Ascending aorta (tissue), 2 donors: ENCODE measurements around the gene CD84. TPM values are rescaled to one million over a fixed set of nuclear protein-coding genes. Genes with fewer than 3 reads are reported as not detected.
A peak's percentile ranks its signal among the peaks of the same experiment; 100 is the strongest.

ENCODE experiments used
- DNase-seq, 2 donors: peaks; one replicate each; pipeline ENCODE4 v3.0.0-alpha.2; 2019; ENCODE audit warnings: low spot score in 2 of 2
- H3K27ac ChIP-seq, 2 donors: fragments of 200-600 bp; sonication (generic); one replicate each; pipeline ENCODE4 v1.5.1; 2016 to 2017; ENCODE audit warnings: mild to moderate bottlenecking in 1 of 2
- H3K27me3 ChIP-seq: fragments of 200-600 bp; sonication (generic); one replicate; pipeline ENCODE4 v1.5.1; 2017
- H3K36me3 ChIP-seq, 2 donors: fragments of 200-600 bp; sonication (generic); one replicate each; pipeline ENCODE4 v1.5.1; 2016
- H3K4me1 ChIP-seq, 2 donors: fragments of 200-600 bp; sonication (generic); one replicate each; pipeline ENCODE4 v1.5.1; 2016 to 2017; ENCODE audit warnings: mild to moderate bottlenecking in 1 of 2
- H3K4me3 ChIP-seq, 2 donors: fragments of 200-600 bp; sonication (generic); one replicate each; pipeline ENCODE4 v1.5.1; 2016 to 2017; ENCODE audit warnings: mild to moderate bottlenecking in 1 of 2
- H3K9me3 ChIP-seq, 2 donors: fragments of 200-600 bp; sonication (generic); one replicate each; pipeline ENCODE4 v1.5.1; 2016
- intact Hi-C: fragments of 100-400 bp; cut with DNase I; formaldehyde crosslinking; loops from one replicate; pipeline ENCODE4 v1.15.1; 2023
- total RNA-seq: library from RNA; depleted of rRNA; stranded (reverse); fragments of >200 nt; gene quantifications from one replicate; pipeline ENCODE4 v1.1.0, GENCODE V29; 2016
- TF ChIP-seq, protein P1 (sequence below), 3 experiments: fragments of 200-600 bp in 2 of 3; fragments of 450-650 bp in 1 of 3; sonication (generic) in 2 of 3; IDR thresholded peaks; one replicate each; pipeline ENCODE4 v1.5.1; 2016 to 2019; ENCODE audit warnings: antibody characterized with exemption in 3 of 3, mild to moderate bottlenecking in 1 of 3, moderate library complexity in 1 of 3

The CD84 gene
- total RNA-seq, 1 donor from 2014 or later: 1.1 TPM

DNA sequence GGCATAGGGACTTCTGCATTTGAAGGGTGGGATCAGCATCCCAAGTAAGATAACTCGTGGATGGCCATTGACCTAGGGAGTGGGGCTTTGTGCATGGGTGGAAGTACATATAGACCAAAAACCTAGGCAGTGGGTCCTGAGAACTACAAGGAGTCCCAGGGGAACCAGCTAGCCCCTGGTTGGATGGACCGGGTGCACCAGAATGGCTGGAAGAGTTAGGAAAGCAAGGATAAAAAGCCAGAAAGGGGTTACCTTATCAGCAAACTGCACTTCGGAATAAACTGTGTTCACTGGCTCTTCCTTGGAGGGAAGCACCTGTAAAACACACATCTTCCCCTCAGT lies 29.7 kb downstream of the CD84 start:
- H3K9me3 ChIP-seq: no peaks in the 10 kb centered on the region
- no peak overlapping the region for H3K27ac ChIP-seq
- intact Hi-C loops: no loop called here
- TF ChIP-seq, protein P1, sequence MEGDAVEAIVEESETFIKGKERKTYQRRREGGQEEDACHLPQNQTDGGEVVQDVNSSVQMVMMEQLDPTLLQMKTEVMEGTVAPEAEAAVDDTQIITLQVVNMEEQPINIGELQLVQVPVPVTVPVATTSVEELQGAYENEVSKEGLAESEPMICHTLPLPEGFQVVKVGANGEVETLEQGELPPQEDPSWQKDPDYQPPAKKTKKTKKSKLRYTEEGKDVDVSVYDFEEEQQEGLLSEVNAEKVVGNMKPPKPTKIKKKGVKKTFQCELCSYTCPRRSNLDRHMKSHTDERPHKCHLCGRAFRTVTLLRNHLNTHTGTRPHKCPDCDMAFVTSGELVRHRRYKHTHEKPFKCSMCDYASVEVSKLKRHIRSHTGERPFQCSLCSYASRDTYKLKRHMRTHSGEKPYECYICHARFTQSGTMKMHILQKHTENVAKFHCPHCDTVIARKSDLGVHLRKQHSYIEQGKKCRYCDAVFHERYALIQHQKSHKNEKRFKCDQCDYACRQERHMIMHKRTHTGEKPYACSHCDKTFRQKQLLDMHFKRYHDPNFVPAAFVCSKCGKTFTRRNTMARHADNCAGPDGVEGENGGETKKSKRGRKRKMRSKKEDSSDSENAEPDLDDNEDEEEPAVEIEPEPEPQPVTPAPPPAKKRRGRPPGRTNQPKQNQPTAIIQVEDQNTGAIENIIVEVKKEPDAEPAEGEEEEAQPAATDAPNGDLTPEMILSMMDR (IDR thresholded peaks at IDR 0.05): no peak
- no peak overlapping the region for H3K4me3 ChIP-seq
- DNase-seq: no peak
- no peaks in the 10 kb centered on the region for H3K36me3 ChIP-seq
- H3K27me3 ChIP-seq: no peaks in the 10 kb centered on the region
- H3K4me1 ChIP-seq: no peaks in the 10 kb centered on the region

DNA sequence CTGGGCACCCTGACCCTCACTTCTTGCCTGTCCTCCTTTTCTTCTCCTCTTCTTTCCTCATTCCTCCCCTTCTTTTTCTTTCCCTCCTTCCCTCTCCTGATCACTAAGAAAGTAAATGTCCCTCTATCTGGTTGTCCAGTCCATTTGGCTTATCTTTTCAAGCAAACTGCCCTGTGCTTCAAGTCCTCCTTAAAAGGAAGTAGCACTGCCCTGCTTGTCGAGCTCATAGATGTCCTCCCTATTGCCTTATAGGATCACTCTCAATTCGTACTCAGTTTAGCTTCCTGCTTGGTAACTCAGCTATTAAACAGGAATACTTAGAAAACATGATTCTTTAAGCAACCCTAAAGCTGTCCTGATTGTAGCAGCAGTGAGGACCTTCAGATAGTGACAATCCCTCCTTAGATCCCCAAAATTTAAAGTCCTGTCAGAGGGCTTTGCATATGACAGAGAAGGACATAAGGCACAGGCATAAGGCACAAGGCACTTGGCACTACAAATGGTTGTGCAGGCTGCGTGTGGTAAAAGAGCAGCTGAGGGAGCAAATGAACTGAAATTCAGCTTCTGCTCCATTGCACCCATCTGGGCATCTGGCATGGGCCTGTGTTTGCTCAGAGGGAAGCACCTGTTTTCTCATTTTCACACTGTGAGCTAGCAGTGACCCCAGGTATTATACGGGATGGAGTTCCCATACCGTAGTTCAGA lies 30.2 kb downstream of the CD84 start:
- Histone ChIP-seq H3K4me3 (no peak overlapping the region), H3K36me3 (no peaks in the 10 kb centered on the region), H3K4me1 (no peaks in the 10 kb centered on the region), H3K27me3 (no peaks in the 10 kb centered on the region), H3K27ac (no peak overlapping the region), H3K9me3 (no peaks in the 10 kb centered on the region)
- DNase-seq: no peak
- TF ChIP-seq, protein P1 (IDR thresholded peaks at IDR 0.05): no peak
- intact Hi-C loops: no loop called here

DNA sequence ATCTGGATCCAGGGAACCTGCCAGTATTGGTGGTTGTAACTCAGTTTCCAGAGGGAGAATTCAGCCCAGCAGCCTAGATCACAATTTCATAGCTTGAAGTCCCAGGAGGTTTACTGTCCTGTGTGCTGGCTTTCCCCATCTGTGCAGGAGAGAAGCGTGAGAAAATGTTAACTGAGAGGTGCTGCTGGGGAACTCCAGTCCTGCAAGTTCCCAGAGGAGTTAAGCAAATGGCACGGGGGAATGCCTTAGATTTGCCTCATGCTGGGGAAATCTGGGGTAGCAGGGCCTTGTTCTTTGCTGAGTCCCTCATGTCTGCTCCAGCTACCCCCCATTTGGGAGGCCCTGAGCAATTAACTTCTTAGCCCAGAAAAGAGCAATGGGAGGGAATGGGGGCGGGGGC lies 31.1 kb downstream of the CD84 start:
- H3K9me3 ChIP-seq: no peaks in the 10 kb centered on the region
- no peaks in the 10 kb centered on the region for H3K4me1 ChIP-seq
- no peak overlapping the region for H3K4me3 ChIP-seq
- H3K36me3 ChIP-seq: no peaks in the 10 kb centered on the region
- intact Hi-C loops: no loop called here
- no peaks in the 10 kb centered on the region for H3K27me3 ChIP-seq
- TF ChIP-seq, protein P1 (IDR thresholded peaks at IDR 0.05): no peak
- no peak overlapping the region for H3K27ac ChIP-seq
- DNase-seq: no peak

DNA sequence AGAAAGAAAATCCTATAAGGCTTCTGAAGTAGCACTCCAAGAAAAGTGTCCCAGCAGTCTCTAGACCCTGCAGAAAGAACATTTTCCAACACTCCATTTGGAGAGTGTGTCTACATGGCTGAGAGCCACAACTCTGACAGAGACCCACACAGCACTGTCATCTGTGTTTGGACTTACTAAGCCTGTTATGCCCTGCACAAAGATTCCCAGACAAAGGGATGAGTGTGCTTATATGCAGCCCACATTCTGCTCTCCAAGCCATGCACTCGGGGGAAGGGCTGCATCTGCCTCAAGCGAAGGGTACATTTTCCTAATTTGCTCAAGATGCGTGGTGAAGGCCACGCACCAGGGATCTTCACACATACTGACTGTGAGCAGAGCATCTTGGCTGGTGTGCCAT lies 31.9 kb downstream of the CD84 start:
- H3K36me3 ChIP-seq: no peaks in the 10 kb centered on the region
- TF ChIP-seq, protein P1 (IDR thresholded peaks at IDR 0.05): no peak
- no peak overlapping the region for H3K27ac ChIP-seq
- no peak overlapping the region for H3K4me3 ChIP-seq
- no peak for DNase-seq
- no peaks in the 10 kb centered on the region for H3K9me3 ChIP-seq
- no peaks in the 10 kb centered on the region for H3K27me3 ChIP-seq
- H3K4me1 ChIP-seq: no peaks in the 10 kb centered on the region
- intact Hi-C loops: no loop called here

DNA sequence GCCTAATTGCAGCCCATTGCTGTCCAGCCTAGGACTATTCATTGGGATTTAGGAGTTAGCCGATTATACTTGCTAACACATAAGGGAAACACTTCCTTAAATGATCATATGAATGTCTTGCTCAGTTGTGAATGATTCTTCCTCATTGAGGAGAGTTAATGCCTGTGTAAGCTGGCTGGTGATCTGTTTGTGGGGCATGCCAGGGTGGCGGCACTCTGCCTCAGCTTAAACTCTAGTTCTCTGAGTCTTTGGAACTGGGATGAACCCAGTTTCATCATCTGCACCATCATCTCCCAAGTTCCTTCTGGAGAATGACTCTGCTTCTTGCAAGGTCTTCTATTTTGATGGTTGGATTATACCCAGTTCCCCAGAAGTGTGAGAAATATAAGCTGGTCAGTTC lies 32.4 kb downstream of the CD84 start:
- Histone ChIP-seq H3K27me3 (no peaks in the 10 kb centered on the region), H3K4me3 (no peak overlapping the region), H3K4me1 (no peaks in the 10 kb centered on the region), H3K36me3 (no peaks in the 10 kb centered on the region), H3K9me3 (no peaks in the 10 kb centered on the region), H3K27ac (no peak overlapping the region)
- DNase-seq: no peak
- intact Hi-C loops: no loop called here
- TF ChIP-seq, protein P1 (IDR thresholded peaks at IDR 0.05): no peak

DNA sequence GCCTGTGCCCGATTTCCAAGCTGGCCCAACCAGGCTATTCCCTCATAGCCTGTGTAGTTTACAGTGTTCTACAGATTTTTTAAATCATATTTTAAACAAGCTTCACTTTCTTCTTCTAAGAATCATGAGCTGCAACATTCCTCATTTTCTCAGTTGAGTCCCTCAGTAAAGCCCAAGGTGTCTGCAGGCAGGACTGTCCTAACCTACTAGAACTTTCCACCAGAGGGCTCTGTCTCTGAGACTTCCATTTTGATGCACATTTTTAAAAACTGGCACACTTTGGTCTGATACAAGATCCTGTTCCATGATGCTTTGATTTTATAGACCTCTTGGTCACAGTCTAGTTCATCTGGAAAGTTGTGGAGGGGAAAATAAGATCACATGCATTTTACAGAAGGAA lies 34.6 kb downstream of the CD84 start:
- DNase-seq: no peak
- intact Hi-C loops: no loop called here
- no peak overlapping the region for H3K4me3 ChIP-seq
- no peaks in the 10 kb centered on the region for H3K9me3 ChIP-seq
- H3K27me3 ChIP-seq: no peaks in the 10 kb centered on the region
- H3K27ac ChIP-seq: no peak overlapping the region
- H3K36me3 ChIP-seq: no peaks in the 10 kb centered on the region
- no peaks in the 10 kb centered on the region for H3K4me1 ChIP-seq
- TF ChIP-seq, protein P1 (IDR thresholded peaks at IDR 0.05): peak in 2 of 3 experiments; percentile 9 to 11
